ENCODE measurements around the gene NCDN.

NCDN gene

DNA sequence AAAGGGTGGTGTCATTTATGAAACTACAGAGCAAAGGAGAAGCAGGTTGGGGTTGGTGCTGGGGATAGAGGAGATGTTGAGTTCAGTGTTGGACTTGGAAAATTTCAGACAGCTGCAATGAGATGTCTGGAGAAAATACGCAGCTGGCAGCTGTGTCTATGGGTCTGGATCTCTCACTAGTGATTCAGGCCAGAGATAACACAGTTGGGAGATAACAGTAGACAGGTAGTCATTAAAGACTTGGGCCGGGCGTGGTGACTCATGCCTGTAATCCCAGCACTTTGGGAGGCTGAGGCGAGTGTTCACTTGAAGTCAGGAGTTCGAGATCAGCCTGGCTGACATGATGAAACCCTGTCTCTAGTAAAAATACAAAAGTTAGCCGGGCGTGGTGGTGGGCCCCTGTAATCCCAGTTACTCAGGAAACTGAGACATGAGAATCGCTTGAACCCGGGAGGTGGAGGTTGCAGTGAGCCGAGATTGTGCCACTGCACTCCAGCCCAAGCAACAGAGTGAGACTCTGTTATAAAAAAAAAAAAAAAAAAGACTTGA, 13.1 kb downstream of the NCDN start:
- H3K9ac ChIP-seq (ENCODE audit: low read depth, low read length), result no peak overlapping the region
- H3K4me2 ChIP-seq (ENCODE audit: insufficient read depth, low read length), result no peak overlapping the region
- no peak for TF ChIP-seq CTCF (IDR thresholded peaks at IDR 0.05; ENCODE audit: borderline replicate concordance, extremely low read depth, low read length, poor library complexity, severe bottlenecking)
- no peak for TF ChIP-seq EZH2 (IDR thresholded peaks at IDR 0.05; ENCODE audit: borderline replicate concordance, low read depth, low read length, severe bottlenecking)
- no peaks in the 10 kb centered on the region for H3K9me3 ChIP-seq (ENCODE audit: insufficient read depth, low read length, severe bottlenecking)
- no peak overlapping the region for H2AFZ ChIP-seq (ENCODE audit: low read depth, low read length)
- DNase-seq (no peak), ATAC-seq (ENCODE audit: insufficient read depth, low read depth) (no peak)
- H3K36me3 ChIP-seq (ENCODE audit: insufficient read depth, low read length), result peaks cover 12% of the 10 kb centered on the region; the same call in 1 of the 2 replicates
- no peaks in the 10 kb centered on the region for H3K27me3 ChIP-seq (ENCODE audit: insufficient read depth, low read length, poor library complexity)
- H3K4me1 ChIP-seq (ENCODE audit: insufficient read depth, low read length), result peaks cover 4% of the 10 kb centered on the region
- no peaks in the 10 kb centered on the region for H3K79me2 ChIP-seq (ENCODE audit: insufficient read depth, low read length)
- H4K20me1 ChIP-seq (ENCODE audit: insufficient read depth, low read length), result no peaks in the 10 kb centered on the region
- H3K4me3 ChIP-seq (ENCODE audit: low read depth in 1 of 2, low read length in 2 of 2), result no peak overlapping the region
- H3K27ac ChIP-seq (ENCODE audit: low read length), result no peak overlapping the region

- H3K79me2 ChIP-seq (ENCODE audit: insufficient read depth, low read length), result no peaks in the 10 kb centered on the region
- no peak overlapping the region for H2AFZ ChIP-seq (ENCODE audit: low read depth, low read length)
- H3K4me1 ChIP-seq (ENCODE audit: insufficient read depth, low read length), result peaks cover 10% of the 10 kb centered on the region
- no peak overlapping the region for H3K4me2 ChIP-seq (ENCODE audit: insufficient read depth, low read length)
- no peak overlapping the region for H3K4me3 ChIP-seq (ENCODE audit: low read depth in 1 of 2, low read length in 2 of 2)
- no peak for TF ChIP-seq EZH2 (IDR thresholded peaks at IDR 0.05; ENCODE audit: borderline replicate concordance, low read depth, low read length, severe bottlenecking)
- TF ChIP-seq CTCF (IDR thresholded peaks at IDR 0.05; ENCODE audit: borderline replicate concordance, extremely low read depth, low read length, poor library complexity, severe bottlenecking), result no peak
- no peaks in the 10 kb centered on the region for H3K27me3 ChIP-seq (ENCODE audit: insufficient read depth, low read length, poor library complexity)
- H3K36me3 ChIP-seq (ENCODE audit: insufficient read depth, low read length), result peaks cover 12% of the 10 kb centered on the region; the same call in 1 of the 2 replicates
- DNase-seq (no peak), ATAC-seq (ENCODE audit: insufficient read depth, low read depth) (no peak)
- no peaks in the 10 kb centered on the region for H3K9me3 ChIP-seq (ENCODE audit: insufficient read depth, low read length, severe bottlenecking)
- no peak overlapping the region for H3K27ac ChIP-seq (ENCODE audit: low read length)
- H4K20me1 ChIP-seq (ENCODE audit: insufficient read depth, low read length), result no peaks in the 10 kb centered on the region
- H3K9ac ChIP-seq (ENCODE audit: low read depth, low read length), result no peak overlapping the region
Measured at GRCh38 chr1:35571263-35571662, 13.7 kb downstream of the NCDN start.

DNA sequence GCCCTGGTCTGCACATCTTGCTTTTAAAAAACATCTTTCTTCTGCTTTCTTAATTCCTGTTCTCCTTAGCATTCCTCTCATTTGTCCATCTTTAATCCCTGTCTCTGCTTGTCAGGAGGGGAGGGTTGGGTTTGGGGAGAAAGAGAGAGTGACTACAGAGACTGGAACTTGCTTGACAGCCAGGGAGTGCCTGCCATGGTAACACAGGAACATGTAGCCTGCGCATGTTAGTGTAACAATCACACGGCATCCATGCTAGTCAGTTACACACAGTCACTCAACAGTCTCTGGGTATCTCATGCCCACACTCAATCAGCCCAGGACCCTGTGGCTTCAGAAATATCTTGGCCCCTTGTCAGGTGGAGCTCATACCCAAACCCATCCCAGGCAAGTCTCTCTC, 14.7 kb downstream of the NCDN start:
- no peak for TF ChIP-seq EZH2 (IDR thresholded peaks at IDR 0.05; ENCODE audit: borderline replicate concordance, low read depth, low read length, severe bottlenecking)
- TF ChIP-seq CTCF (IDR thresholded peaks at IDR 0.05; ENCODE audit: borderline replicate concordance, extremely low read depth, low read length, poor library complexity, severe bottlenecking), result no peak
- Histone ChIP-seq H3K4me3 (ENCODE audit: low read depth in 1 of 2, low read length in 2 of 2) (no peak overlapping the region), H3K4me2 (ENCODE audit: insufficient read depth, low read length) (no peak overlapping the region), H3K9ac (ENCODE audit: low read depth, low read length) (no peak overlapping the region), H3K27ac (ENCODE audit: low read length) (no peak overlapping the region), H2AFZ (ENCODE audit: low read depth, low read length) (no peak overlapping the region), H3K79me2 (ENCODE audit: insufficient read depth, low read length) (no peaks in the 10 kb centered on the region; the same call in 1 of the 2 replicates), H3K4me1 (ENCODE audit: insufficient read depth, low read length) (peaks cover 20% of the 10 kb centered on the region), H3K27me3 (ENCODE audit: insufficient read depth, low read length, poor library complexity) (no peaks in the 10 kb centered on the region), H3K9me3 (ENCODE audit: insufficient read depth, low read length, severe bottlenecking) (no peaks in the 10 kb centered on the region), H4K20me1 (ENCODE audit: insufficient read depth, low read length) (no peaks in the 10 kb centered on the region), H3K36me3 (ENCODE audit: insufficient read depth, low read length) (0 out of 2 replicates have a peak, but pooled peaks cover 3% of the 10 kb centered on the region)
- no peak for ATAC-seq (ENCODE audit: insufficient read depth, low read depth)
- no peak for DNase-seq
